ENCODE data around the gene SLC38A9.

The SLC38A9 gene

DNA sequence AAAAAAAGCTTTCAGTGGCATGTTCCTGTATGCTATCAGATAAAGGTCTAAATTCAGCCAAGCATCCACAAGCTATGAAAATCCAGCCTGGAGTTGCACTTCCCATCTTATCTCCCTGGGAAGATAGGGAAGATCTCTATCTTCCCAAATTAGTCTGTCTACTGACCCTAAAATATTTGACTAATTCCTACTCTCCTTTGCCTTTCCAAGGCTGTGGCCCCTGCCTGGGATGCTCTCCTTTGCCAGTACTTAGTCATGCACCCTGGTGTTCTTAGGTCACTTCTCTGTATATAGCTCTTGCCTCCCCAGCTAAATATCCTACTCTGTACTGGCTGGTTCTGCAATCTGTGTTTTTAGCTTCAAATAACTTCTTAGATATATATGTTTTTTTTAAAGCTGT lies 133.4 kb downstream of the SLC38A9 start:
- no peak for DNase-seq (ENCODE audit: low read depth)

- DNase-seq (ENCODE audit: low read depth): no peak
Measured at GRCh38 chr5:55577353-55578060, 134.6 kb downstream of the SLC38A9 start.

DNA sequence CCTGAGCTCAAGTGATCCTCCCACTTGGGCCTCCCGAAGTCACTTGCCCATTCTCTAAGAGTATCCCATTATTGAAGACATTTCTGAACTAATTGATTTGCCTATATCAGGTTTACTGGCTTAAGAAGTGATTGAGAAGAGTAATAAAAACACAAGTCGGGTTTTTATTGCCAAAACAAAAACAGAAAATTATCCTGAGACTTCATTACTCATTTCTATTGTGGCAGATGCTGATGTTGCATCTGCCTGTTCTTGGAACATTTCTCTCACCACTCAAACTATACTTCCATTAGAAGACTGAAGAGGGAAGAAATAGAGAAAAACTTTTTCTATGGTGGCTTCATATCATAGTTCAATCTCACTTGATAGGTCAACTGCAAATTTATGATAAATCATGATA lies 135.5 kb downstream of the SLC38A9 start:
- no peak for DNase-seq (ENCODE audit: low read depth)
